ENCODE results near the gene SMAGP.
"Not testable (repeated sequence)": the region's sequence is repeated elsewhere in the genome, so short reads cannot be mapped to it uniquely, and the experiment has no call there.

The SMAGP gene

DNA sequence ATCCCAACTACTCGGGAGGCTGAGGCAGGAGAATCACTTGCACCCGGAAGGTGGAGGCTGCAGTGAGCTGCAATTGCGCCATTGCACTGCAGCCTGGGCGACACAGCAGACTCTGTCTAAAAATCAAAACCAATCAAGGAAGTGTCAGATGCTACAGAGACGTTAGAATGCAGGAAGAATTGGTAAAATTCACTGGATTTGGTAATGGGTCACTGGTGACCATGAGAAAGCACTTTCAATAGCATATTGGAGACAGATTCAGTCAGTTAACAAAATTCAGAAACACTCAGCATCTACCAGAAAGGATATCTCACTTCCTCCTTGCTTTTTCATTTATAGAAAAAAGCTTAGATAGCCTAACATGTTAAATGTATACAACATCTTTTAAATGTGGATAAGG lies 36.3 kb upstream of the SMAGP start:
- no peaks in the 10 kb centered on the region for H3K36me3 Mint-ChIP-seq (ENCODE audit: low read depth)
- H3K4me1 Mint-ChIP-seq, result no peaks in the 10 kb centered on the region
- TF ChIP-seq, protein P1, sequence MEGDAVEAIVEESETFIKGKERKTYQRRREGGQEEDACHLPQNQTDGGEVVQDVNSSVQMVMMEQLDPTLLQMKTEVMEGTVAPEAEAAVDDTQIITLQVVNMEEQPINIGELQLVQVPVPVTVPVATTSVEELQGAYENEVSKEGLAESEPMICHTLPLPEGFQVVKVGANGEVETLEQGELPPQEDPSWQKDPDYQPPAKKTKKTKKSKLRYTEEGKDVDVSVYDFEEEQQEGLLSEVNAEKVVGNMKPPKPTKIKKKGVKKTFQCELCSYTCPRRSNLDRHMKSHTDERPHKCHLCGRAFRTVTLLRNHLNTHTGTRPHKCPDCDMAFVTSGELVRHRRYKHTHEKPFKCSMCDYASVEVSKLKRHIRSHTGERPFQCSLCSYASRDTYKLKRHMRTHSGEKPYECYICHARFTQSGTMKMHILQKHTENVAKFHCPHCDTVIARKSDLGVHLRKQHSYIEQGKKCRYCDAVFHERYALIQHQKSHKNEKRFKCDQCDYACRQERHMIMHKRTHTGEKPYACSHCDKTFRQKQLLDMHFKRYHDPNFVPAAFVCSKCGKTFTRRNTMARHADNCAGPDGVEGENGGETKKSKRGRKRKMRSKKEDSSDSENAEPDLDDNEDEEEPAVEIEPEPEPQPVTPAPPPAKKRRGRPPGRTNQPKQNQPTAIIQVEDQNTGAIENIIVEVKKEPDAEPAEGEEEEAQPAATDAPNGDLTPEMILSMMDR (IDR thresholded peaks at IDR 0.05; ENCODE audit: unreplicated experiment in 3 of 3), result no peak
- peaks cover 19% of the 10 kb centered on the region for H3K27me3 Mint-ChIP-seq (ENCODE audit: low read depth)
- H3K9me3 Mint-ChIP-seq, result no peaks in the 10 kb centered on the region
- H3K4me3 Mint-ChIP-seq, result no peak overlapping the region
- H3K27ac Mint-ChIP-seq, result no peak overlapping the region

DNA sequence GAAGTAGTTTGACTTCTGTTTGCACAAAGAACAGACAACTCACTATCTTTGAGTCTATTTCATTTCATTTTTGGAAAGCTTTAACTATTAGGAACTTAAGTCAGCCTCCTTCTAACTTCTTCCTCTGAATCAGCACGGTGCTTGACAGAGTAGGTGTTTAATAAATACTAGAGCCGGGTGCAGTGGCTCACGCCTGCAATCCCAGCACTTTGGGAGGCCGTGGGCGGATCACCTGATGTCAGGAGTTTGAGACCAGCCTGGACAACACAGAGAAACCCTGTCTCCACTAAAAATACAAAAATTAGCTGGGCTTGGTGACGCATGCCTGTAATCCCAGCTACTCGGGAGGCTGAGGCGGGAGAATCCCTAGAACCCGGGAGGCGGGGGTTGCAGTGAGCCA lies 30.6 kb upstream of the SMAGP start:
- not testable (repeated sequence) for H3K27me3 Mint-ChIP-seq (ENCODE audit: low read depth); H3K4me3 Mint-ChIP-seq; H3K27ac Mint-ChIP-seq; H3K36me3 Mint-ChIP-seq (ENCODE audit: low read depth); H3K4me1 Mint-ChIP-seq; H3K9me3 Mint-ChIP-seq

DNA sequence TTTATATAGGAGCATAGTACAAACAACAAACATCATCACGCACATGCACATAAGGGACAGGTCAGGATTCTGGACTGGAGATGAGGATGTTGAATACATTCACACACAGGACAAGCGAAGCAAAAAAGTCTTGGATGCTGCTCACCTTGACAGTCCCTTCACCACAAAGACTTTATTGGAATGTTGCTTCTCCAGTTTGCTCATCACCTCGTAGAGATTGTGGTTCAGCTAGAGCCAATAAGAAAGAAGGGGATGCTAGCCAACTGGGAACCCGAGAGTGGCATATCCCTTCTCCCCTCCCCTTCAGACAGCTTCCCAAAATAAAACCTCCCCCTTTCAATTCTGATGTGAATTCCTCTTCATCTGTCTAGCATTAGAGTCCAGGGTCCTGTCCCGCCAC lies 25.4 kb upstream of the SMAGP start:
- Mint-ChIP-seq H3K36me3 (ENCODE audit: low read depth) (no peaks in the 10 kb centered on the region), H3K4me1 (no peaks in the 10 kb centered on the region), H3K9me3 (no peaks in the 10 kb centered on the region), H3K27me3 (ENCODE audit: low read depth) (peaks cover 4% of the 10 kb centered on the region), H3K4me3 (no peak overlapping the region), H3K27ac (no peak overlapping the region)
- TF ChIP-seq, protein P1 (IDR thresholded peaks at IDR 0.05; ENCODE audit: unreplicated experiment in 3 of 3), result no peak

DNA sequence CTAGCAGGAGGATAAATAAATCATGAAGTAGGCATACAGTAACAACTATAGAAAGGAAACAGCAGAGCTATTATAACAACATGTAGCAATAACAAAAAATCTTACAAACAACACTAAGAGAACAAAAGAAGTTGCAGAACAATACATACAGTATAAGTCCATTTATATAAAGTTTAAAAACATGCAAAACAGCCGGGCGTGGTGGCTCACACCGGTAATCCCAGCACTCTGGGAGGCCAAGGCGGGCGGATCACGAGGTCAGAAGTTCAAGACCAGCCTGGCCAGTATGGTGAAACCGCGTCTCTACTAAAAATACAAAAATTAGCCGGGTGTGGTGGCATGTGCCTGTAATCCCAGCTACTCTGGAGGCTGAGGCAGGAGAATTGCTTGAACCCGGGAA lies 23.9 kb upstream of the SMAGP start:
- not testable (repeated sequence) for H3K4me1 Mint-ChIP-seq; H3K27me3 Mint-ChIP-seq (ENCODE audit: low read depth); H3K9me3 Mint-ChIP-seq; H3K27ac Mint-ChIP-seq; H3K36me3 Mint-ChIP-seq (ENCODE audit: low read depth); H3K4me3 Mint-ChIP-seq

DNA sequence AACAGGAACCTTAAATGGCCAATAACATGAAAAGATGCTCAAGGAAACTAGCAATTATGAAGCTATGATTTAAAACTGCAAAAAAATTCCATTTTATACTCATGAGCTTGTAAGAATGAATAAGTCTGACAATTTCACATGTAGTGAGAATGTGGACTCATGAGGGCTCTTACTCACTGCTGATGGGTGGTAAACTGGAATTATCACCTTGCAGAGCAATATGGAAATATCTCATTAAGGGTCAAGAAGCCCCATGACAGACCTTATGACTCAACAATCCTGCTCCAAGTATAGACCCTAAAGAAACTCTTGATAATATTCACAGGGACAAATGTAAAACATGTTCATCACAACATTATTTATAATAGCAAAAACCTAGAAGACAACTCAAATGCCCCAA lies 23.5 kb upstream of the SMAGP start:
- Mint-ChIP-seq H3K9me3 (no peaks in the 10 kb centered on the region), H3K36me3 (ENCODE audit: low read depth) (no peaks in the 10 kb centered on the region)
- TF ChIP-seq, protein P1 (IDR thresholded peaks at IDR 0.05; ENCODE audit: unreplicated experiment in 3 of 3), result no peak

DNA sequence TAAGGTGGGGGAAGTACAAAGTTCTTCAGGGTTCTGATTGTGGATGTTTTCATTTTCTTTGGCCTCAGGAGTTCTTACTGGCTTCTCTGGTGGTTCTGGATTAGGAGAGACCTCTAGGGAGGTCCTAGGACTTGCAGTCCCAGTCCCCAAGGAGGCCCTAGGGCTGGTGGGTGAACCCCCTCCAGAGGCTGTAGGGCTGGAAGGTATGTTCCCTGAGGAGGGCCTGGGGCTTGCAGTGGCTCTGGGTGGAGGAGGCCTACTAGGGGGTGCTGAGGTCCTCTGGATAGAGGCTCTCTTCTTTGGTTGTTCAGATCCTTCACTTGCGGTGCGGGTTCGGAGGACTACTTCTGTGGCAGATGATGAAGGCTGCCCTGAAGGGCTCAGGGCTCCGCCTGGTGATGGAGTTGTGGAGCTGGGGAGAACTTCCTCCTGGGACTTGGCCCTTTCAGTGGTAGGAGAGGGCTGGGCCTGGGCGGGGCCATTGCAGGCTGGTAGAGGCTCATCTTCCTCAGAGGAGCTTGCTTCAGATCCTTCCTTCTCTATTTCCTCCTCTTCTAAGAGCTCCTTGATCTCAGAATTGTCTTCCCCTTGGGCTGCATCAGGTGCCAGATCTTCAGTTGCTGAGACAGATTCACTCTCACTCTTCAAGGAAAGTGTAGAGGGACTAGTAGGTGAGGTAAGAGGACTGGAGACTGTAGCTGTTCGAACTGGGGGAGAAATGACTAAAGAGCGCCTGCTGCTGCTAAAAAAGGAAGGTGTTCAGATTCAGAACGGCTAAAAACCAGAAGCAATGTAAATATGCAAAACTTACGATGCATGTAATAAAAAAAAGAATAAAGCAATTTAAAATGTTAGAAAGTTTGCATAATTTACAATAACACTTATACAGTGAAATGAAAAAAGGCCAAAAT lies 21.6 kb upstream of the SMAGP start:
- H3K36me3 Mint-ChIP-seq (ENCODE audit: low read depth); H3K27me3 Mint-ChIP-seq (ENCODE audit: low read depth); H3K4me1 Mint-ChIP-seq; H3K4me3 Mint-ChIP-seq; H3K9me3 Mint-ChIP-seq; H3K27ac Mint-ChIP-seq: not testable (repeated sequence)

More for the DNA sequence above, 23.5 kb upstream of the SMAGP start:
- Mint-ChIP-seq H3K4me1 (no peaks in the 10 kb centered on the region), H3K27me3 (ENCODE audit: low read depth) (peaks cover 8% of the 10 kb centered on the region), H3K27ac (no peak overlapping the region), H3K4me3 (no peak overlapping the region)

DNA sequence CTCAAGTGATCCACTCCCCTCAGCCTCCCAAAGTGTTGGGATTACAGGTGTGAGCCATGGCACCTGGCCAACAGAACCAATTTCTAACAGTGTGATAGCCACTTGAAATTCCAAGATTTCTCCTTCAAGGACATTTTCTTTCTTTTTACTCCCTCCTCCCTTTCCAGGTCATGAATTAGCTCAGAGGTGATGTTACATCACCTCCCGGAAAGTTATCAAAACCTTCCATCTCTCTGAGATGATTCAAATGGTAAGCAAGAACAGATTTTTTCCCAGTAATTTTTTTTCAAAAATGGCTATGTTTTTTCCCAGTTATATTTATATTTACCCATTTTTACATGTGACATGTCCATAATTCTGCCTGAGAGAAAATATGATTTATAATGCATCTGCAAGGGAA lies 15.6 kb upstream of the SMAGP start:
- Mint-ChIP-seq H3K4me1 (no peaks in the 10 kb centered on the region), H3K4me3 (no peak overlapping the region), H3K9me3 (no peaks in the 10 kb centered on the region), H3K27ac (no peak overlapping the region), H3K36me3 (ENCODE audit: low read depth) (no peaks in the 10 kb centered on the region), H3K27me3 (ENCODE audit: low read depth) (peaks cover 15% of the 10 kb centered on the region)
- TF ChIP-seq, protein P1 (IDR thresholded peaks at IDR 0.05; ENCODE audit: unreplicated experiment in 3 of 3), result no peak
